Embryonic facial prominence (tissue), 1 donor: Measurements from ENCODE around the gene MAN2B2.
"Not testable (repeated sequence)": the region's sequence is repeated elsewhere in the genome, so short reads cannot be mapped to it uniquely, and the experiment has no call there.

Source experiments
- DNase-seq: peaks from one replicate; pipeline ENCODE4 v3.0.0-alpha.2; 2016; ENCODE audit errors: extremely low spot score

The MAN2B2 gene

GRCh38 chr4:6641971-6642320 is 67.0 kb downstream of the MAN2B2 start:
- DNase-seq: no peak

- no peak for DNase-seq
Measured at GRCh38 chr4:6643141-6643847, 68.3 kb downstream of the MAN2B2 start.

DNA sequence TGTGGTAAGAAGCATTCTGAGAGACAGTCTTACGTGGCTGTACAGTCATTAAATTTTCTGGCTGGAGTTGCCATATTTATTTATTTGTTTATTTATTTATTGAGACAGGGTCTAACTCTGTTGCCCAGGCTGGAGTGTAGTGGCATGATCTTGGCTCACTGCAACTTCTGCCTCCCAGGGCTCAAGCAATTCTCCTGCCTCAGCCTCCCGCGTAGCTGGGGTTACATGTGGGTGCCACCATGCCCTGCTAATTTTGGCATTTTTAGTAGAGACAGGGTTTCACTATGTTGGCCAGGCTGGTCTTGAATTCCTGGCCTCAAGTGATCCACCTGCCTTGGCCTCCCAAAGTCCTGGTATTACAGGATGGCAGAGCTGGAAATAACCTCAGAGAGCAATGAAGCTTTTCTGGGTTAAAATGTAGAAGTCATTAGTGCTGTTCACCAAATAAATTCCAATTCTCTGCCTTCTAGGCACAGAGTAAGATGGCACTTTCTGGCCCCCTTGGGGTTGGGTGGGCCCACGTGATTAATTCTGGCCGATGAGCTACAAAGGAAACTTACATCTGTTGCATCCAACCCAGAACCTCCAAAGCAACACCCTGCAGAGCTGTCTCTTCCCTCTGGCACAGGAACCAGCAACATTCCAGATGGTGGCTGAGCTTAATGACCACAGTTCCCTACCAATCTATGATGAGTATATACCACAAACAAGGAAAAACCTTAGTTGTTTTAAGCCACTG is 70.0 kb downstream of the MAN2B2 start:
- DNase-seq: no peak

DNA sequence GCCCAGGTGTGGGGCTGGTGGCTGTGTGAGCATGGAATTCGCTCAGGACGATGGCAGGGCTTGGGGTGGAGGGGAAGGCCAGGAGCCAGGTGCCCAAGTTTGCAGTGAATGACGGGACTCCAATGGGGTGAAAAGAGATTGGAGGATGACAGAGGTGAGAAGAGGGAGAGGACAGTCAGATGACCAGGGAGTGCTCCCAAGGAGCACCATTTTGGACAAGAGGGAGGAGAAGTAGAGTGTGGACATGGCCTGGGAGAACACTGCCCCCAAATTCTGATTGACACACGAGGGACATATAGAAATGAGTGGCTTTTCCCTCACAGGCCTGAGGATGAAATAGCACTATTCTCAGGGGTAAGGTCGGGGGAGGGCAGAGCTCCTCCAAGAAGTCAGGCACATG is 72.2 kb downstream of the MAN2B2 start:
- no peak for DNase-seq

DNA sequence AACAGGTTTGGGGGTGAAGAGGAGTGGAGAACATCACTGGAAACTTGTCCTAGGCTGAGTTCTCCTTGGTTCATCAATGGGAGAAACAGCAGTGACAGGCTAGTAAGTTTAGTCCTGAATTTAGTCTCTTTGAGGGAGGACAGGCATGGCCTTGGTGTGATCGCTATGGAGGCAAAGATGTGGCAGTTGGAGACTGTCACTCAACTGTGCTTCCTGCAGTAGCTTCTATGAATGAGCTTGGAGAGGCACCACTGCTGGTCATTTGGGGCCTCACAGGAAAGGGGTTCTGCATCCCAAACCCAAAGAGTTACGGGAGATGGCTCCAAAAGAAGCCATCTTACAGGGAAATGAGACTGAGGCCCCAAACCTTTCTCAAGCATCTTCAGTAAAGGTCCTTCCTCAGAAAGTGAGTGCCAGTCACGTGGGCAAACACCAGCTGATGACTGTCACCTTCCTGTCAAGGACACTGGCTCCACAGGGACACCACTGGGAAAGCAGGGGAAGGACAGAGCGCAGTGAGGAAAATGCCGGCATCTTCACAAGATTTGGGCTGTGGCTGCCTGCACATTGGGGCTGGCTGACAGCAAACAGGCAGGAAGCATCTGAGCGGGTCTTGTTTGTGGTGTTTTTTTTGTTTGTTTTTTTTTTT is 72.7 kb downstream of the MAN2B2 start:
- no peak for DNase-seq

DNA sequence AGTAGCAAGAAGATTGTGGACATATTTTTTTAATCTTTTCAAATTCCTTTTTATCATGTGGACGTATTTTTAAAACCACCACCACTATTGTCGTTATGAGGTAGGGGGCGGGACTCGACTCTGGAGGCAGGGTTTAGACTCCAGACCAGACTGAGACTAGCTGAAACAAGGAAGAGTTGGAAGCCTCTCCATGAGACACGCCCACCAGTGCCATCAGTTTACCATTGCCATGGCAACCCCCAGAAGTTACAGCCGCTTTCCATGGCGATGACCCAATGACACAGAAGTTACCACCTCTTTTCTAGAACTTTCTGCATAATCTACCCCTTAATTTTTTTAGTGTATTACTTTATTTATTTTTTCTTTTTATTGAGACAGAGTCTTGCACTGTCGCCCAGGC is 74.2 kb downstream of the MAN2B2 start:
- DNase-seq: no peak

DNA sequence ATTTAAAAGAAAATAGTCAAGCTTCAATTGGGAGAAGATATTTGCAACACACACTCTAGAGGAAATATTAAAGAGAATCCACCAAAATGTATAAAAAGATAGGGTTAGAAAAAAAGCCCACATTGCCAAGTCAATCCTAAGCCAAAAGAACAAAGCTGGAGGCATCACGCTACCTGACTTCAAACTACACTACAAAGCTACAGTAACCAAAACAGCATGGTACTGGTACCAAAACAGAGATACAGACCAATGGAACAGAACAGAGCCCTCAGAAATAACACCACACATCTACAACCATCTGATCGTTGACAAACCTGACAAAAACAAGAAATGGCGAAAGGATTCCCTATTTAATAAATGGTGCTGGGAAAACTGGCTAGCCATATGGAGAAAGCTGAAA is 79.2 kb downstream of the MAN2B2 start:
- not testable (repeated sequence) for DNase-seq

- not testable (repeated sequence) for DNase-seq
Measured at GRCh38 chr4:6655291-6655690, 80.3 kb downstream of the MAN2B2 start.

DNA sequence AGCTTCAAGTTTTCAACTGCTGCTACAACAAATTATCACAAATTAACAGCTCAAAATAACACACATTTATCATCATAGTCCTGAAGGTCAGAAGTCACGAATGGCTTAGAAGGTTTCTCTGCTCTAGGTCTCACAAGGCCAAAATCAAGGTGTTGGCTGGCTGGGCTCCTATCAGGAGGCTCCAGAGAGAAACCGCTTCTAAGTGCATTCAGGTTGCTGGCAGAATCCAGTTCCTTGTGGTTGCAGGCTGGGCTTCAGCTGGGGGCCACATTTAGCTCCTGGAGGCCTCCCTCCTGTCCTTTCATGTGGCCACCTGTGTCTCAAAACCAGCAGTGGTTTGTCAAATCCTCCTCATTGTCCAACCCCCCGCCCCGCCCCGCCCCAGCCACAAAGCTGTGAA is 80.9 kb downstream of the MAN2B2 start:
- no peak for DNase-seq

- no peak for DNase-seq
Measured at GRCh38 chr4:6657242-6658208, 82.5 kb downstream of the MAN2B2 start.

- DNase-seq: no peak
Measured at GRCh38 chr4:6658209-6658595, 83.2 kb downstream of the MAN2B2 start.

DNA sequence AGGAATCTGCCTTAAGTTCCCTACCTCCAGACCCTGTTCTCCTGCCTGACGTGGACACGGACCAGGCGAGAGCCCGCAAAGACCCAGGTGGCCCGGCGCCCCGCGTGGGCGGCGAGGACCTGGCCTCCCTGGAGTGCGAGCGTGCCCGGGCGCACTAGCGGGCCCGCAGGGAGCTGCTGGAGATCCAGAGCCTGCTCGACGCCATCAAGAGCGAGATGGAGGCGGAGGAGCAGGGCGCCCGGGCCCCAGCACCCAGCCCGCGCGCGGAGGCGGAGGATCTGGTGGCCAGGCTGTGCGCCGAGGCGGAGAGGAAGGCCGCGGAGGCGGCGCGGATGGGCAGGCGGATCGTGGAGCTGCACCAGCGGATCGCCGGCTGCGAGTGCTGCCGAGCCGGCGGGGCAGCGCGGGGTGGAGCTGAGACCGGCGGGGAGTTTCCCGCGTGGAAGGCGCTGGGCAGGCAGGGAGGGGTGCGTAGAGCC is 83.6 kb downstream of the MAN2B2 start:
- DNase-seq: no peak

DNA sequence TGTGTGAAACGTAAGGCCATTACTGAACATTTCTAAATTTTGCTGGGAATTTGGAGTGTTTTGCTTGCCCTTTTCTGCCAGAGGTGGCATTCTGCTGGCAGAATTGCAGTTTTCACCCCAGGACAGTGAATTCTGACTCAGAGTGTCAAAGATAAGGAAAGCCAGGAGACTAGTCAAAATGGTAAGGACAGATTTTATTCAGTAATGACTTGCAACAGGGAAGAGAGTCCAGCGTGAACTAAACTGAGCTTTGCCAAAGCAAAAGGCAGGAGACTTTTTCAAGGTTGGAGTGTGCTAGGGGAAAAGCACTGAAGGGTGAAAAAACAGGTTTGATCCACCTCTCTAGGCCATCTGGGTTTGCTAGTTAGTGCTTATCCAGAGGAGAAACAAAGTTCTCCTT is 84.9 kb downstream of the MAN2B2 start:
- DNase-seq: no peak

DNA sequence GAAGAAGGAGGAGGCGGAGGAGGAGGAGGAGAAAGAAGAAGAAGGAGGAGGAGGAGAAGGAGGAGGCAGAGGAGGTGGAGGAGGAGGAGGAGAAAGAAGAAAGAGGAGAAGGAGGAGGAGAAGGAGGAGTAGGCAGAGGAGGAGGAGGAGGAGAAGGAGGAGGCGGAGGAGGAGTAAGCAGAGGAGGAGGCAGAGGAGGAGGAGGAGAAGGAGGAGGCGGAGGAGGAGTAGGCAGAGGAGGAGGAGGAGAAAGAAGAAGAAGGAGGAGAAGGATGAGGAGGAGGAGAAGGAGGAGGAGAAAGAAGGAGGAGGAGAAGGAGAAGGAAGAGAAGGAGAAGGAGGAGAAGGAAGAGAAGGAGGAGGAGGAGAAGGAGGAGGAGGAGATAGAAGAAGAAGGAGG is 85.4 kb downstream of the MAN2B2 start:
- DNase-seq: no peak

GRCh38 chr4:6662591-6662990 is 87.6 kb downstream of the MAN2B2 start:
- DNase-seq: no peak

DNA sequence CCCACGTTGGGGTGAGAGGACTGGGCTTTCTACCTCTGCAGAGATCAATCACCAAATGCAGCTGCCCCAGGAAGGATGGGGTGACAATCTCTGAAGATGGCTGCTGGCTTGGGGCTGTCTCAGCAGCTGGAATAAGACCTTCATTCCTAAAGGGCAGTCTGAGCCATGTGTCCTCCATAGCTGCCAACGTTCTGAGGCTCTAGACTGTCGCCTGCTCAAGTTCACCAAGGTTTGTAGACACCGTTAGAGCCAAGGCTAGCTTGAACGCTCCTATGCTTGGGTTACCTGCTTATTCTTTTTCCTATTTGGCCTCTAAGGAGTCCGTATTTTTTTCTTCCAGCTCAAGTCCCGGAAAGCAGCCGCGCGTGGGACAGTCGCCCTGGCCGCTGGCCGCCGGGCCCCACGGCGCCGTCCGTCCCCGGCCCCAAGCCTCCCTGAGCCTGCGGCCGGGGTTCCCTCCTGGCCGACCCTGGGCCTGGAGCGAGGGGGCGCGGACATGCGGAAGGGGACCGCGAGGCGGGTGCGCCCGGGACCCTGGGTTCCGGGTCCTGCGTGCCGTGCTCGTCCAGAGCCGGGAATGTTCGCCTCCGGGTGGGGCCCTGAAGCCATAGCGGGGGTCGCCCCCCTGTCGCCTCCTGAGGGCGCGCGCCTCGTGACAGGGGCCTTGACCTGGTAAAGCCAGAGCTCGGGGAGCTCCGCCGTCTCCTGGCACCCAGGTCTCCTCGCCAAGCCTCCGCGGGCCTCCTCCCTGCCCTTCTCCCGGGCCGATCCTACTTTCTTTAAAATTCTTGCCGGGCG is 88.8 kb downstream of the MAN2B2 start:
- DNase-seq: no peak

- no peak for DNase-seq
Measured at GRCh38 chr4:6665320-6665654, 90.3 kb downstream of the MAN2B2 start.

DNA sequence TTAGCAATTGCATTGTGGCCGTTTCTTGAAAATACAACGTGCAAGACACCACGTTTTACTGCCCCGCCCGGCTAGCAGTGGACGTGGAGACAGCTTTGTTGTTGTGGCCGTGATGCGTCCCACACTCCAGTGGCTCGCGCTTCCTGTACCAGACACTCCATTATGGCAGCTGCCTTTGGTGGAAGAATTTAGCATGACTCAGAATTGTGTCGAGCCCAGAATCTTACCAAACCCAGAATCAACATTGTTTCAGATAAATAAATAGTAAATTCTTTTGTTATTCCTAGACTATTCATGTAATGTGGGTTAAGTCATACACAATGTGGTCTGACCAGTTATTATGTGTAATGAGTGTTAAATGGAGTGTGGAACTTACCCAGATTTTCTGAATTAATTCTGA is 93.4 kb downstream of the MAN2B2 start:
- DNase-seq: no peak

GRCh38 chr4:6671648-6672047 is 96.7 kb downstream of the MAN2B2 start:
- no peak for DNase-seq

DNA sequence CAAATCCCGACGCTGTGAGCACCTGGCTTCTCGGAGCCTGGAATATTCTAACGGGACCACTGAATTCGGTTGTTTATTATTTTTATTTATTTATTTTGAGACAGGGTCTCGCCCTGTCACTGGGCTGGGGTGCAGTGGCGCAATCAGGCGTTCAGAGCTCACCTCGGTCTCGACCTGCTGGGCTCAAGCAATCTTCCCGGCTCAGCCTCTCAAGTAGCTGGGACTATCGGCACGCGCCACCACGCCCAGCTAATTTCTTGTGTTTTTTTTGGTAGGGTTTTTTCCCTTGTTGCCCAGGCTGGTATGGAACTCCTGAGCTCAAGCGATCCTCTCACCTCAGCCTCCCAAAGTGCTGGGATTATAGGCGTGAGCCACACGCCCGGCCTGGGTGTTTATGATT is 97.1 kb downstream of the MAN2B2 start:
- no peak for DNase-seq

GRCh38 chr4:6672541-6673190 is 97.7 kb downstream of the MAN2B2 start:
- not testable (repeated sequence) for DNase-seq
